ENCODE results near the gene CSPG4. TPM values are rescaled to one million over a fixed set of nuclear protein-coding genes. Genes with fewer than 3 reads are reported as not detected.
A peak's percentile ranks its signal among the peaks of the same experiment; 100 is the strongest.

The CSPG4 gene
- total and polyA plus RNA-seq, 2 of the 13 experiments (the other 11 are each of a cell fraction or from before 2014, with no cell fraction given) = 0.01 to 0.04 TPM

DNA sequence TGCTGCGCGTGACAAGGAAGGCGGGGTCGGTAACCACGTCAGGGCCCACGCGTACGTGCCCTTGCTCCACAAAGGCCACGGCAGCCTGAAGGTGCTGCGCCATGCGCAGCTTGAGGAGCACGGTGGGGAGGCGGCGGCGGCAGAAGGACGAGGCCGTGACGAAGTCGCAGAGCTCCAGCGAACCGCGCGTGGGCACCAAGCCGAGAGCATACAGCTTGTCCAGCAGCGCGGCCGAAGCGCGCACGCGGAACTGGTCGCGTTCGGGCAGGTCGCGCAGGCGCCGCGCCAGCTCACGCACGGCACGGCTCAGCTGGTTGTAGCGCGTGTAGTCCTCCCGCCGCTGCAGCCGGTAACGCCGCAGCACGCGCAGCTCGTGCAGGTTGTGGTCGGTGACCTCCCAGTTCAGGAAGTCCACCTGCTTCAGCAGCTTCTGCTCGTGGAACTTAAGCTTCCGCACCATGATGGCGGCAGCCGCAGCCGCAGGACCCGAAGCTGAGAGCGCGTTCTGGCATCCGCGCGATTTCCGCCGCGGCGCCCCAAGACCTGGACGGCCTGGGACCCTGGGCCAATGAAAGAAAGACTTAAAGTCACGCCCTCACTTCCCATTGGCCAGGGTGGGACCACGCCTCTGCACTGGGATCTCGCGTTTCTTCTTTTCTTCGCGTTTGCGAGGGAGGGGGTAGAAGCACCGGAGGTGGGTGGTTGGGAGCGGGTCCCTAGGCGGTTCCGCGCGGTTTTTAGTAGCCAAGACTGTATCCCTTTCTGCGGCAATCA, 72.8 kb downstream of the CSPG4 start, which contains the start of gene IMP3 (continued):
- peak; percentile 30; the same call in 1 of the 2 replicates for TF ChIP-seq MNT (IDR thresholded peaks at IDR 0.05)
- TF ChIP-seq ZNF333 (CRISPR knock-in tag; IDR thresholded peaks at IDR 0.05; ENCODE audit: borderline replicate concordance) = peak; percentile 61
- TF ChIP-seq PHF5A (CRISPR knock-in tag; IDR thresholded peaks at IDR 0.05; ENCODE audit: low read depth, unreplicated experiment) = no peak
- TF ChIP-seq, protein P1, sequence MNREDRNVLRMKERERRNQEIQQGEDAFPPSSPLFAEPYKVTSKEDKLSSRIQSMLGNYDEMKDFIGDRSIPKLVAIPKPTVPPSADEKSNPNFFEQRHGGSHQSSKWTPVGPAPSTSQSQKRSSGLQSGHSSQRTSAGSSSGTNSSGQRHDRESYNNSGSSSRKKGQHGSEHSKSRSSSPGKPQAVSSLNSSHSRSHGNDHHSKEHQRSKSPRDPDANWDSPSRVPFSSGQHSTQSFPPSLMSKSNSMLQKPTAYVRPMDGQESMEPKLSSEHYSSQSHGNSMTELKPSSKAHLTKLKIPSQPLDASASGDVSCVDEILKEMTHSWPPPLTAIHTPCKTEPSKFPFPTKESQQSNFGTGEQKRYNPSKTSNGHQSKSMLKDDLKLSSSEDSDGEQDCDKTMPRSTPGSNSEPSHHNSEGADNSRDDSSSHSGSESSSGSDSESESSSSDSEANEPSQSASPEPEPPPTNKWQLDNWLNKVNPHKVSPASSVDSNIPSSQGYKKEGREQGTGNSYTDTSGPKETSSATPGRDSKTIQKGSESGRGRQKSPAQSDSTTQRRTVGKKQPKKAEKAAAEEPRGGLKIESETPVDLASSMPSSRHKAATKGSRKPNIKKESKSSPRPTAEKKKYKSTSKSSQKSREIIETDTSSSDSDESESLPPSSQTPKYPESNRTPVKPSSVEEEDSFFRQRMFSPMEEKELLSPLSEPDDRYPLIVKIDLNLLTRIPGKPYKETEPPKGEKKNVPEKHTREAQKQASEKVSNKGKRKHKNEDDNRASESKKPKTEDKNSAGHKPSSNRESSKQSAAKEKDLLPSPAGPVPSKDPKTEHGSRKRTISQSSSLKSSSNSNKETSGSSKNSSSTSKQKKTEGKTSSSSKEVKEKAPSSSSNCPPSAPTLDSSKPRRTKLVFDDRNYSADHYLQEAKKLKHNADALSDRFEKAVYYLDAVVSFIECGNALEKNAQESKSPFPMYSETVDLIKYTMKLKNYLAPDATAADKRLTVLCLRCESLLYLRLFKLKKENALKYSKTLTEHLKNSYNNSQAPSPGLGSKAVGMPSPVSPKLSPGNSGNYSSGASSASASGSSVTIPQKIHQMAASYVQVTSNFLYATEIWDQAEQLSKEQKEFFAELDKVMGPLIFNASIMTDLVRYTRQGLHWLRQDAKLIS (CRISPR knock-in tag; IDR thresholded peaks at IDR 0.05) = peak; percentile 77; the same call in 1 of the 2 replicates
- TF ChIP-seq ZNF430 (CRISPR knock-in tag; IDR thresholded peaks at IDR 0.05) = peak; percentile 96
- peak; percentile 66; the same call in 1 of the 2 replicates for TF ChIP-seq RELA (CRISPR knock-in tag; IDR thresholded peaks at IDR 0.05)
- peak; percentile 91 for TF ChIP-seq HNRNPLL (IDR thresholded peaks at IDR 0.05; ENCODE audit: low read depth, low read length, poor library complexity, severe bottlenecking)
- TF ChIP-seq CENPT (CRISPR knock-in tag; IDR thresholded peaks at IDR 0.05; ENCODE audit: low read depth) = peak; percentile 72; the same call in 1 of the 2 replicates
- TF ChIP-seq ZBTB21 (CRISPR knock-in tag; IDR thresholded peaks at IDR 0.05) = no peak
- TF ChIP-seq ZNF550 (CRISPR knock-in tag; IDR thresholded peaks at IDR 0.05; ENCODE audit: borderline replicate concordance) = no peak
- peak; percentile 98 for TF ChIP-seq RBFOX2 (IDR thresholded peaks at IDR 0.05; ENCODE audit: low read depth, low read length)
- TF ChIP-seq ZFAT (CRISPR knock-in tag; conservative IDR thresholded peaks at IDR 0.05) = peak; percentile 71; the same call in 1 of the 2 replicates
- no peak for TF ChIP-seq GATAD2A (CRISPR knock-in tag; IDR thresholded peaks at IDR 0.05)
- TF ChIP-seq MAX (IDR thresholded peaks at IDR 0.05) = peak; percentile 84
- TF ChIP-seq PTBP1 (IDR thresholded peaks at IDR 0.05; ENCODE audit: low read depth, low read length, poor library complexity, severe bottlenecking) = no peak
- TF ChIP-seq ATF7 (IDR thresholded peaks at IDR 0.05) = no peak
- TF ChIP-seq ATF7 (CRISPR knock-in tag; IDR thresholded peaks at IDR 0.05) = peak; percentile 37; the same call in 1 of the 2 replicates
- peak; percentile 49 for TF ChIP-seq CBX1 (IDR thresholded peaks at IDR 0.05; ENCODE audit: low read depth)
- TF ChIP-seq, protein P2, sequence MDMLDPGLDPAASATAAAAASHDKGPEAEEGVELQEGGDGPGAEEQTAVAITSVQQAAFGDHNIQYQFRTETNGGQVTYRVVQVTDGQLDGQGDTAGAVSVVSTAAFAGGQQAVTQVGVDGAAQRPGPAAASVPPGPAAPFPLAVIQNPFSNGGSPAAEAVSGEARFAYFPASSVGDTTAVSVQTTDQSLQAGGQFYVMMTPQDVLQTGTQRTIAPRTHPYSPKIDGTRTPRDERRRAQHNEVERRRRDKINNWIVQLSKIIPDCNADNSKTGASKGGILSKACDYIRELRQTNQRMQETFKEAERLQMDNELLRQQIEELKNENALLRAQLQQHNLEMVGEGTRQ (IDR thresholded peaks at IDR 0.05; ENCODE audit: low read depth, low read length) = no peak
- TF ChIP-seq, protein P2 (CRISPR knock-in tag; IDR thresholded peaks at IDR 0.05; ENCODE audit: borderline replicate concordance) = peak; percentile 67
- TF ChIP-seq NFE2 (CRISPR knock-in tag; IDR thresholded peaks at IDR 0.05) = no peak
- no peak; the same call in 1 of the 2 replicates for TF ChIP-seq RARA (CRISPR knock-in tag; IDR thresholded peaks at IDR 0.05)
- TF ChIP-seq ATRX (CRISPR knock-in tag; IDR thresholded peaks at IDR 0.05; ENCODE audit: borderline replicate concordance) = no peak
- peak; percentile 32 for TF ChIP-seq MED8 (CRISPR knock-in tag; IDR thresholded peaks at IDR 0.05; ENCODE audit: insufficient replicate concordance)

Data from HepG2 (cell line).